ENCODE results near the gene PLEKHG2.
A peak's percentile ranks its signal among the peaks of the same experiment; 100 is the strongest.

PLEKHG2 gene

DNA sequence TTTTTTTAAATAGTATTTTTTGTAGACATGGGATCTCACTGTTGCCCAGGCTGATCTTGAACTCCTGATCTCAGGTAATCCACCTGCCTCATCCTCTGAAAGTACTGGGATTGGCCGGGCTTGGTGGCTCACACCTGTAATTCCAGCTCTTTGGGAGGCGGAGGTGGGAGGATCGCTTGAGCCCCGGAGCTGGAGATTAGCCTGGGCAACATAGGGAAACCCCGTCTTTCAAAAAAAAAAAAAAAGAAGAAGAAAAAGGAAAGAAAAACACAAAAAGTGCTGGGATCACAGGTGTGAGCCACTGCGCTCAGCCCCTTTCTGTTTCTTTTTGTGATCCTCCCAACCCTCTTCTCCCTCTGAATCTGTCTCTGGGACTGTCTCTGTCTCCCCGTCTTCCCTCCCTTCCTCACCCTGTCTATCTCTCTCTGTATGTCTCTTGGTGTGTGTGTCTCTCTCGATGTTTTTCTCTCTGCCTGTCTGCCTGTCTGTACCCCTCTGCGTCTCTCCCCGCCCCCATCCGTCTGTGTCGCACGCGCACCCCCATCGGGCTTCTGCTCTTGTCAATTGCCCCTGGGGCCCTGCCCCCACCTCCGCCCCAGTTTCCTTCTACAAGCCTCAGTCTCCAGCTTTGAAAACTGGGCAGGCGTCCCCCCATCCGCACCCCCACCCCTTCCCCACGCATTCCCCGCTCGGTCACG is 6.4 kb upstream of the PLEKHG2 start:
- DNase-seq (ENCODE audit: low read depth), result peak; percentile 78

DNA sequence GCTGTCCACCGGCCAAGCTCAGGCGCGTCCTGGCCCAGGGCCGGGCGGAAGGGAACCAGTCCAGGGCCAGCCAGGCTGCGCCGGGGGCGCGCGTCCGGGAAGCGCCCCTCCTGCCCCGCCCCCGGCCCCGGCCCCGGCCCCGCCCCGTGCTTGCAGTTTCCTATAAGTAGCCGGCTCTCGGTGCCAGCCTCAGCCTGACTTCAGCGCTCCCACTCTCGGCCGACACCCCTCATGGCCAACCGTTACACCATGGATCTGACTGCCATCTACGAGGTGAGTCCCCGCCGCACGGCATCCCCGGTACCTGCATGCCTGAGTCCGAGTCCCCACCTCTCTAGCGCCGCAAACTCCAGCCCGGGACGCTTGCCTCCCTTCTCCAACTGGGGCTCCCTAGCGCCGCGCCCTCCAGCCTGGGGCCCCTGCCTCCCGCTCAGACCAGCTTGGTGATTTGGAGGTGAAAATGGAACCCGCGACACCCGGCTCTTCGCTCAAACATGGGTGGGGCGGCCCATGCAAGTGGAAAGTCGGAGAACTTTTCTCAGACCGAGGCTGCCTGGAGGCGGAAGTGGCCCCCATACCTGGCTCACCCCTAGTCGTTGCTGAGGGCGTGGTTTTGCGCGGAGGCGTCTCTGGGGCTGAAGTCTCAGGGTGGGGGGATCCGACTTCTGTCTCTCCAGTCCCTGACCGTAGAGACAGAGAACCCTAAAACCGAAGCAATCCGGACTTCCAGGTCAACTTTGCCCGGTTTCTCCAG is 5.6 kb upstream of the PLEKHG2 start, which contains the start of gene ZFP36:
ZFP36 (plus strand) TSS at position 192 of the 754 bp plus-strand sequence; CDS start at position 250, 58 bp downstream.
- DNase-seq (ENCODE audit: low read depth), result peak; percentile 81

DNA sequence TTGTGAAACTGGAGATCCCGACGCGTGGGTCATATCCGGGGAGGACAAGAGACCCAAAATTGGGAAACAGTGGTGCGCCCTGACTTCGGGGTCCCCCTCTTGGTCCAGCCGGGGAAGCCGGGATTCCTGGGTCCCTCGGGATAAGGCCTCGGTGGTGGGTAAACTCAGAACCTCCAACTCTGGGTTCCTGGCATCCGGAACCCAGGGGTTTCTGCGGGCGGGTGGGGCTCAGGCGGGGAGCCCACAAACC is 5.1 kb upstream of the PLEKHG2 start:
- DNase-seq (ENCODE audit: low read depth), result no peak

DNA sequence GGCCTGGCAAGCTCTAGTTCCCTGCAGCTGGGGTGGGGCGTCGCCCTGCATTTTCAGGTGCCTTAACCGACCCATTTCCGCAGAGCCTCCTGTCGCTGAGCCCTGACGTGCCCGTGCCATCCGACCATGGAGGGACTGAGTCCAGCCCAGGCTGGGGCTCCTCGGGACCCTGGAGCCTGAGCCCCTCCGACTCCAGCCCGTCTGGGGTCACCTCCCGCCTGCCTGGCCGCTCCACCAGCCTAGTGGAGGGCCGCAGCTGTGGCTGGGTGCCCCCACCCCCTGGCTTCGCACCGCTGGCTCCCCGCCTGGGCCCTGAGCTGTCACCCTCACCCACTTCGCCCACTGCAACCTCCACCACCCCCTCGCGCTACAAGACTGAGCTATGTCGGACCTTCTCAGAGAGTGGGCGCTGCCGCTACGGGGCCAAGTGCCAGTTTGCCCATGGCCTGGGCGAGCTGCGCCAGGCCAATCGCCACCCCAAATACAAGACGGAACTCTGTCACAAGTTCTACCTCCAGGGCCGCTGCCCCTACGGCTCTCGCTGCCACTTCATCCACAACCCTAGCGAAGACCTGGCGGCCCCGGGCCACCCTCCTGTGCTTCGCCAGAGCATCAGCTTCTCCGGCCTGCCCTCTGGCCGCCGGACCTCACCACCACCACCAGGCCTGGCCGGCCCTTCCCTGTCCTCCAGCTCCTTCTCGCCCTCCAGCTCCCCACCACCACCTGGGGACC is 4.6 kb upstream of the PLEKHG2 start:
- DNase-seq (ENCODE audit: low read depth), result no peak

DNA sequence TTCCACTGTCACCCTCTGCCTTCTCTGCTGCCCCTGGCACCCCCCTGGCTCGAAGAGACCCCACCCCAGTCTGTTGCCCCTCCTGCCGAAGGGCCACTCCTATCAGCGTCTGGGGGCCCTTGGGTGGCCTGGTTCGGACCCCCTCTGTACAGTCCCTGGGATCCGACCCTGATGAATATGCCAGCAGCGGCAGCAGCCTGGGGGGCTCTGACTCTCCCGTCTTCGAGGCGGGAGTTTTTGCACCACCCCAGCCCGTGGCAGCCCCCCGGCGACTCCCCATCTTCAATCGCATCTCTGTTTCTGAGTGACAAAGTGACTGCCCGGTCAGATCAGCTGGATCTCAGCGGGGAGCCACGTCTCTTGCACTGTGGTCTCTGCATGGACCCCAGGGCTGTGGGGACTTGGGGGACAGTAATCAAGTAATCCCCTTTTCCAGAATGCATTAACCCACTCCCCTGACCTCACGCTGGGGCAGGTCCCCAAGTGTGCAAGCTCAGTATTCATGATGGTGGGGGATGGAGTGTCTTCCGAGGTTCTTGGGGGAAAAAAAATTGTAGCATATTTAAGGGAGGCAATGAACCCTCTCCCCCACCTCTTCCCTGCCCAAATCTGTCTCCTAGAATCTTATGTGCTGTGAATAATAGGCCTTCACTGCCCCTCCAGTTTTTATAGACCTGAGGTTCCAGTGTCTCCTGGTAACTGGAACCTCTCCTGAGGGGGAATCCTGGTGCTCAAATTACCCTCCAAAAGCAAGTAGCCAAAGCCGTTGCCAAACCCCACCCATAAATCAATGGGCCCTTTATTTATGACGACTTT is 3.9 kb upstream of the PLEKHG2 start:
- DNase-seq (ENCODE audit: low read depth), result no peak

GRCh38 chr19:39409208-39410016 is 3.1 kb upstream of the PLEKHG2 start:
- DNase-seq (ENCODE audit: low read depth), result peak; percentile 65

GRCh38 chr19:39410017-39410830 is 2.2 kb upstream of the PLEKHG2 start:
- no peak for DNase-seq (ENCODE audit: low read depth)

DNA sequence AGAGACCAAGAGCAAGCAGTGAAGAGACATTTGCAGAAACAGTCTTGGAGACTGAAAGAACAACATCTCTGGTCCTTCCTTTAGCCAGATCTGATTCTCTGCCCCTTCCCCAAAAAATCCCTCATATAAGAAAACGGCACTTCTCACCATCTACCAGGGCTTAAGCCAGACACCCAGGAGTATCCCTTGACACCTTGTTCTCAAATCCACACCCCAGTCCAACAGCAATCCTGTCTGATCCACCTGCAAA is 1.7 kb upstream of the PLEKHG2 start:
- DNase-seq (ENCODE audit: low read depth), result no peak

GRCh38 chr19:39411081-39411831 is 1.2 kb upstream of the PLEKHG2 start:
- no peak for DNase-seq (ENCODE audit: low read depth)

DNA sequence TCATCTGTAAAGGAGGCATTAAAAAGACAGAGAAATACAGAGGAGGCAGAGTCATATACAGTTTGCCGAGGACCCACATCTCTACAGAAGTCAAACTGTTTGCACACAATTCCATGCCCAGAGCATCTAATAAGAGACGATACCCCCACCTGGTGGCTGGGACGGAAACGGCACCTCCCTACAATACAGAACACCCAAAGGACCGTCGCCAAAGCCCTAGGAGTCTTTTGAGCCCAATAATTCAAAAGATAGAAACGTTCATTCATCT is 703 bp upstream of the PLEKHG2 start:
- DNase-seq (ENCODE audit: low read depth), result peak; percentile 84

- no peak for DNase-seq (ENCODE audit: low read depth)
These were observed 400 bp downstream of the PLEKHG2 start for GRCh38 chr19:39412867-39413271.

GRCh38 chr19:39413272-39413910 is 922 bp downstream of the PLEKHG2 start:
- no peak for DNase-seq (ENCODE audit: low read depth)

- no peak for DNase-seq (ENCODE audit: low read depth)
These were observed 1.6 kb downstream of the PLEKHG2 start for GRCh38 chr19:39413911-39414608.

DNA sequence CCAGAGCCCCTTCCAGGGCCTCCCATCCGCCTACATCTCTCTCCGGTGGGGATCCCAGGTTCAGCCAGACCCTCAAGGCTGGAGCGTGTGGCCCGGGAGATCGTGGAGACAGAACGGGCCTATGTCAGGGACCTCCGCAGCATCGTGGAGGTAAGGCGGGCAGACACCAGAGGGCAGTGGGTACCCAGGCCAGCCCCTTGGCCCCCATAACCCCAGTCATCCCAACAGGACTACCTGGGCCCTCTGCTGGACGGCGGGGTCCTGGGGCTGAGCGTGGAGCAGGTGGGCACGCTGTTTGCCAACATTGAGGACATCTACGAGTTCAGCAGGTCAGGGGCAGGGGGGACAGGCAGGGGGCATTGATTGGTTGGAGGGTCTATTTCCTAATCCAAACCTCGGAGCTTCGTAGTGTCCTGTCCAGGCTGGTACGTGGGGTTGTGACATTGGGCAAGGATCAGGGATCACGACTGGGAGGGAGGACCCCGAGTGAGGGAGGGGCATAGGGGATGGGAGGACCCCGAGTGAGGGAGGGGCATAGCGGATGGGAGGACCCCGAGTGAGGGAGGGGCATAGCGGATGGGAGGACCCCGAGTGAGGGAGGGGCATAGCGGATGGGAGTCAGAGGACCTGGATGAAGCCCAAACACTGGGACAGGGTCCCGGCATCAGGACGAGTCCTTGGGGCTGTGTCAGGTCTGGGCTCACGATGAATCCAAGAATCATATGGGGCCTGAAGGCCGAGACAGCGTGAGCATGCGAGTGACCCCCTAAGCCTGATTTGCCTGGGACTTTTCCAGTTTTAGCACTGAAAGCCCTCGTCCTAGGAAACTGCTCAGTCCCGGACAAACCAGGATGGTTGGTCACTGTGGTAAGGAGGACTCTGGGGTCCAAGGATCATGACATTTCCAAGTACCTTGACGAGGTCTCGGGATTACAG is 2.9 kb downstream of the PLEKHG2 start:
- no peak for DNase-seq (ENCODE audit: low read depth)

GRCh38 chr19:39416152-39417120 is 4.0 kb downstream of the PLEKHG2 start:
- no peak for DNase-seq (ENCODE audit: low read depth)

GRCh38 chr19:39417463-39418181 is 5.2 kb downstream of the PLEKHG2 start:
- DNase-seq (ENCODE audit: low read depth), result no peak
